ENCODE data around the gene STMN3. TPM values are rescaled to one million over a fixed set of nuclear protein-coding genes. Genes with fewer than 3 reads are reported as not detected.

STMN3 gene
- polyA plus RNA-seq, 1 of the 3 experiments (the other 2 are of a cell fraction), result 111 TPM

GRCh38 chr20:63591786-63592355 lies 61.4 kb downstream of the STMN3 start:
- Histone ChIP-seq H3K4me2 (no peak overlapping the region), H3K9me2 (no peaks in the 10 kb centered on the region), H3F3A (replicated peaks; ENCODE audit: insufficient read depth) (no peaks in the 10 kb centered on the region), H2AFZ (ENCODE audit: low read depth) (no peak overlapping the region), H3K79me2 (ENCODE audit: insufficient read depth) (no peaks in the 10 kb centered on the region), H3K4me1 (ENCODE audit: control insufficient read depth in 1 of 2, insufficient read depth in 2 of 2, low read depth in 1 of 2, low read length in 1 of 2) (no peaks in the 10 kb centered on the region), H3K9me3 (no peaks in the 10 kb centered on the region), H3K27ac (ENCODE audit: low read depth in 2 of 2, low read length in 1 of 2) (no peak overlapping the region), H3K9ac (no peak overlapping the region), H3K27me3 (ENCODE audit: insufficient read depth) (no peaks in the 10 kb centered on the region), H4K20me1 (ENCODE audit: insufficient read depth) (no peaks in the 10 kb centered on the region), H3K36me3 (replicated peaks in 1 of 2; ENCODE audit: control insufficient read depth in 1 of 2, insufficient read depth in 2 of 2, low read length in 1 of 2) (peaks cover 0 to 18% of the 10 kb centered on the region in 2 experiments), H3K4me3 (ENCODE audit: low read depth in 2 of 2, low read length in 1 of 2) (no peak overlapping the region)
- 94% methylated on average over 15 of the region's 28 CpGs for WGBS (ENCODE audit: low lambda C conversion rate)
- no peak for TF ChIP-seq NRF1 (IDR thresholded peaks at IDR 0.05; ENCODE audit: low read depth, low read length)
- no peak for TF ChIP-seq EZH2phosphoT487 (IDR thresholded peaks at IDR 0.05; ENCODE audit: borderline replicate concordance, low read depth)
- no peak for TF ChIP-seq TCF12 (IDR thresholded peaks at IDR 0.05)
- TF ChIP-seq JUND (IDR thresholded peaks at IDR 0.05), result no peak
- no peak for TF ChIP-seq RCOR1 (IDR thresholded peaks at IDR 0.05; ENCODE audit: low read length)
- TF ChIP-seq GATA2 (CRISPR knock-in tag; IDR thresholded peaks at IDR 0.05), result no peak
- no peak for TF ChIP-seq USF1 (IDR thresholded peaks at IDR 0.05; ENCODE audit: borderline replicate concordance, low read depth)
- no peak for TF ChIP-seq FOSL2 (IDR thresholded peaks at IDR 0.05; ENCODE audit: borderline replicate concordance, low read depth)
- POLR2A ChIA-PET, result no interaction called here
- no peak for DNase-seq
- CTCF ChIA-PET, result interaction anchor here (1.2 kb wide), 1 partner anchor 9 kb away, joined by 3 read pairs; no protein-coding TSS in a partner anchor

GRCh38 chr20:63591147-63591533 lies 62.1 kb downstream of the STMN3 start:
- Histone ChIP-seq H3K36me3 (replicated peaks in 1 of 2; ENCODE audit: control insufficient read depth in 1 of 2, insufficient read depth in 2 of 2, low read length in 1 of 2) (peaks cover 0 to 16% of the 10 kb centered on the region in 2 experiments), H3K27me3 (ENCODE audit: insufficient read depth) (no peaks in the 10 kb centered on the region), H2AFZ (ENCODE audit: low read depth) (no peak overlapping the region), H3K27ac (ENCODE audit: low read depth in 2 of 2, low read length in 1 of 2) (no peak overlapping the region), H4K20me1 (ENCODE audit: insufficient read depth) (no peaks in the 10 kb centered on the region), H3K9me3 (no peaks in the 10 kb centered on the region), H3K4me2 (no peak overlapping the region), H3K4me1 (ENCODE audit: control insufficient read depth in 1 of 2, insufficient read depth in 2 of 2, low read depth in 1 of 2, low read length in 1 of 2) (no peaks in the 10 kb centered on the region), H3F3A (replicated peaks; ENCODE audit: insufficient read depth) (no peaks in the 10 kb centered on the region), H3K9me2 (no peaks in the 10 kb centered on the region), H3K79me2 (ENCODE audit: insufficient read depth) (no peaks in the 10 kb centered on the region), H3K4me3 (ENCODE audit: low read depth in 2 of 2, low read length in 1 of 2) (no peak overlapping the region), H3K9ac (no peak overlapping the region)
- CTCF ChIA-PET, result interaction anchor here (1.5 kb wide), 1 partner anchor 18 kb away, joined by 4 read pairs; no protein-coding TSS in a partner anchor
- DNase-seq, result no peak
- POLR2A ChIA-PET, result no interaction called here
- 98% methylated on average over 4 of the region's 4 CpGs for WGBS (ENCODE audit: low lambda C conversion rate)
- no peak for TF ChIP-seq CTCF (IDR thresholded peaks at IDR 0.05)
- no peak for TF ChIP-seq ZBTB33 (IDR thresholded peaks at IDR 0.05; ENCODE audit: borderline replicate concordance, low read depth)
- TF ChIP-seq RFX5 (IDR thresholded peaks at IDR 0.05; ENCODE audit: low read length), result no peak
- no peak for TF ChIP-seq JUND (IDR thresholded peaks at IDR 0.05)
- TF ChIP-seq PBX3 (IDR thresholded peaks at IDR 0.05), result no peak
- TF ChIP-seq FOXM1 (IDR thresholded peaks at IDR 0.05; ENCODE audit: low read depth), result no peak
- TF ChIP-seq NRF1 (IDR thresholded peaks at IDR 0.05; ENCODE audit: low read depth, low read length), result no peak
- no peak for TF ChIP-seq GABPA (IDR thresholded peaks at IDR 0.05; ENCODE audit: low read depth)
- TF ChIP-seq YY1 (IDR thresholded peaks at IDR 0.05; ENCODE audit: low read depth), result no peak
- TF ChIP-seq POLR2AphosphoS5 (IDR thresholded peaks at IDR 0.05; ENCODE audit: low read depth, low read length), result no peak
- no peak for TF ChIP-seq TCF12 (IDR thresholded peaks at IDR 0.05)
- no peak for TF ChIP-seq REST (IDR thresholded peaks at IDR 0.05; ENCODE audit: low read depth, low read length)
- TF ChIP-seq USF1 (IDR thresholded peaks at IDR 0.05; ENCODE audit: borderline replicate concordance, low read depth), result no peak
